Adrenal gland (tissue), 5 donors: ENCODE data around the gene OSBP2.

Experiments
- CTCF ChIP-seq, 6 experiments: fragments of 450-650 bp in 4 of 6; fragments of 200-600 bp in 2 of 6; sonication (generic) in 1 of 6; IDR thresholded peaks; 1 replicate in 5 of 6; 2 replicates in 1 of 6; pipeline versions ENCODE4 v1.5.1 to v1.8.0; 2016 to 2021; ENCODE audit warnings: antibody characterized with exemption in 6 of 6, mild to moderate bottlenecking in 2 of 6, moderate library complexity in 1 of 6
- POLR2A ChIP-seq, 2 donors: fragments of 450-650 bp; IDR thresholded peaks; one replicate each; pipeline ENCODE4 v1.6.1; 2017; ENCODE audit warnings: antibody characterized with exemption in 2 of 2, mild to moderate bottlenecking in 2 of 2, moderate library complexity in 1 of 2
- donor health status: DM: no; HTN: no; CAD: no.

GRCh38 chr22:30717952-30718351, 23.3 kb downstream of the OSBP2 start:
- no peak for TF ChIP-seq CTCF (IDR thresholded peaks at IDR 0.05)
- TF ChIP-seq POLR2A (IDR thresholded peaks at IDR 0.05) = no peak
